Glomerular endothelial cell (primary cell): ENCODE results near the gene SLCO1B1. TPM values are rescaled to one million over a fixed set of nuclear protein-coding genes. Genes with fewer than 3 reads are reported as not detected.
"Not testable (repeated sequence)": the region's sequence is repeated elsewhere in the genome, so short reads cannot be mapped to it uniquely, and the experiment has no call there.

Experiments used
- DNase-seq: peaks from one replicate; pipeline ENCODE4 v3.0.0-alpha.2; 2011; ENCODE audit warnings: low read depth, low spot score; ENCODE audit errors: extremely low read depth
- total RNA-seq: library from RNA; depleted of rRNA; stranded (reverse); fragments of >200 nt; gene quantifications from 2 replicates; pipeline ENCODE4 v1.2.3, GENCODE V29; 2015

SLCO1B1 gene, protein sequence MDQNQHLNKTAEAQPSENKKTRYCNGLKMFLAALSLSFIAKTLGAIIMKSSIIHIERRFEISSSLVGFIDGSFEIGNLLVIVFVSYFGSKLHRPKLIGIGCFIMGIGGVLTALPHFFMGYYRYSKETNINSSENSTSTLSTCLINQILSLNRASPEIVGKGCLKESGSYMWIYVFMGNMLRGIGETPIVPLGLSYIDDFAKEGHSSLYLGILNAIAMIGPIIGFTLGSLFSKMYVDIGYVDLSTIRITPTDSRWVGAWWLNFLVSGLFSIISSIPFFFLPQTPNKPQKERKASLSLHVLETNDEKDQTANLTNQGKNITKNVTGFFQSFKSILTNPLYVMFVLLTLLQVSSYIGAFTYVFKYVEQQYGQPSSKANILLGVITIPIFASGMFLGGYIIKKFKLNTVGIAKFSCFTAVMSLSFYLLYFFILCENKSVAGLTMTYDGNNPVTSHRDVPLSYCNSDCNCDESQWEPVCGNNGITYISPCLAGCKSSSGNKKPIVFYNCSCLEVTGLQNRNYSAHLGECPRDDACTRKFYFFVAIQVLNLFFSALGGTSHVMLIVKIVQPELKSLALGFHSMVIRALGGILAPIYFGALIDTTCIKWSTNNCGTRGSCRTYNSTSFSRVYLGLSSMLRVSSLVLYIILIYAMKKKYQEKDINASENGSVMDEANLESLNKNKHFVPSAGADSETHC
- not detected in 2 replicates for total RNA-seq

DNA sequence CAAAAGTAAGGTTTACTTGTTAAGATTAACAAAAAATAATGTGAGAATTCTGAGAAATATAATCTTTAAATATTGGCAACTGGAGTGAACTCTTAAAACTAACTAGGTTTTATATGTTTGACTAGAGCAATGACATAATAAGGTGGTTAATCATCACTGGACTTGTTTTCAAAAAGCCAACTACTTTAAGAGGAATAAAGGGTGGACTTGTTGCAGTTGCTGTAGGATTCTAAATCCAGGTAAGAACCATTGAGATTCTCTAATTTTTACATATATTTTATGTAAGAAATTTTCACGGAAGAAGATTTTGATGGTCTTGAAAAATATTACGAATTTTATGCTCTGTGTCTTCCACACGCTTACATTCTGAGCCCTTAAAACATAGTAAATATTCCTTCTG, at the start of gene SLCO1B1:
Gene SLCO1B1 (plus strand): TSS at position 197 of the 400 bp plus-strand sequence. CDS start 10,381 bp downstream, outside the sequence.
- no peak for DNase-seq

DNA sequence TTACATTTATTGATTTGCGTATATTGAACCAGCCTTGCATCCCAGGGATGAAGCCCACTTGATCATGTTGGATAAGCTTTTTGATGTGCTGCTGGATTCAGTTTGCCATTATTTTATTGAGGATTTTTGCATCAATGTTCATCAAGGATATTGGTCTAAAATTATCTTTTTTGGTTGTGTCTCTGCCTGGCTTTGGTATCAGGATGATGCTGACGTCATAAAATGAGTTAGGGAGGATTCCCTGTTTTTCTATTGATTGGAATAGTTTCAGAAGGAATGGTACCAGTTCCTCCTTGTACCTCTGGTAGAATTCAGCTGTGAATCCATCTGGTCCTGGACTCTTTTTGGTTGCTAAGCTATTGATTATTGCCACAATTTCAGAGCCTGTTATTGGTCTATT, 46.2 kb upstream of the SLCO1B1 start:
- DNase-seq, result not testable (repeated sequence)

DNA sequence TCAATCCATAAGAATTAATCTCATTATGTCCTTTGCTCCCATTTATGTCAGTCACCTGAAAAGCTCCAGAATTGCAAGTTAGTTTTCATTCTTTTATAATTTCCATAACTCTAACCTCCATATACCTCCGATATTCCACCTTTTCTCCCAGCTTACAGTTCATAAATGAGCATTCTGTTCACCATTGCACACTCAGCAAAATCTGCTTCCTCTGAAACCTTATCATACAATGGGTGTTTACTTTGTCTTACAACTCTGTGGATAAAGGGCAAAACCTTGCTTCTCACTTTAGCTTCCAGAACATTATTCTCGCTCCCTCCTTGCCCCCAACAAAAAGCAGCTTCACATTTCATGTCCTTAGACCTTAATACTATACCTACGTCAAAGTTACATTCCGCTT, 19.3 kb upstream of the SLCO1B1 start:
- no peak for DNase-seq

DNA sequence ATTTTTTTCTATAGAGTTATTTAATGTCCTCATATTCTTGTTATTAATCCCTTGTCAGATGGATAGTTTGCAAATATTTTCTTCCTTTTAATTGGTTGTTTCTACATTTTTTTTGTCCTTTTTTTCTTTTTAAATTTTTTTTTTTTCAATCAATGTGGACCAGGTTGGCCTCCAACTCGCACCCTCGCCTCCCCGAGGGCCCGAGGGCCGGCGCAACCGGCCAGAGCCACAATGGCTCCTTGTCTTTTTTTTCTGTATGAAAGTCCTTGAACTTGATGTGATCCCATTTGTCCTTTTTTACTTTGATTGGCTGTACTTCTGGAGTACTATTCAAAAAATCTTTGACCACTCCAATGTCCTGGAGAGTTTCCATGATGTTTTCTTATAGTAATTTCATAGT, 17.7 kb upstream of the SLCO1B1 start:
- DNase-seq, result no peak

DNA sequence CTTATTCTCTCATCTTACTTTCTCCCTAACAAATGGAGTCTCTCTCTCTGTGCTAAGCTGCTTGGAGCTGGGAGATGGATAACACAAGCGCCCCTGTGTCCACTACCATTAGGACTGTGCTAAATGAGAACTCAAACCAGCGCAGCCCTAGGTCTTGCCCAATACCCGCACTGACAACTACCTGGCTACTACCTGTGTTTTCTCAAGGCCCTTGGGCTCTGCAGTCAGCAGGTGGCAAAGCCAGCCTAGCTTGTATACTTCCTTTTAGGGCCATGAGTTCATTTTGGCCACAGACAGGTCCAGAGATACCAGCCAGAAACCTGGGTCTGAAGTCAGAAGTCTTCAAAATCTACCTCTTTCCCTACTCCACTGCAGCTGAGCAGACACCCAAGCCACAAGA, 13.0 kb upstream of the SLCO1B1 start:
- no peak for DNase-seq

DNA sequence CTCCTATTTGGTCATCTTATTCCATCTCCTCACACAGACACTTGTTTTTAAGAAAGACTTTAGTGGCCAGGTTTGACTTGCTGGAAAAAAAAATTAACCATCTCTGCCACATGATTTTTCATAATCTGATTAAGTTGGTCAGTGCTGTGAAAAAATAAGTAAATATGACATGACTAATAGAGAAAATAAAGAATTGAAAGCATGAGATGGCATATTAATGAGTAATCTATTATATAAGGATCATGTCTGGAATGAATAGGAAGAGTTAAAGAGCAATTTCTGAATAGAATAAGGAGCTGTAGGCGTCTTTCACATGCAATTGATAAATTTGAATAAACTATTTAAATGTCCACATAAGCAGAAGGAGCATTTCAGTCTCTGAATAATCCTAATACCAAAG, 12.2 kb upstream of the SLCO1B1 start:
- no peak for DNase-seq

DNA sequence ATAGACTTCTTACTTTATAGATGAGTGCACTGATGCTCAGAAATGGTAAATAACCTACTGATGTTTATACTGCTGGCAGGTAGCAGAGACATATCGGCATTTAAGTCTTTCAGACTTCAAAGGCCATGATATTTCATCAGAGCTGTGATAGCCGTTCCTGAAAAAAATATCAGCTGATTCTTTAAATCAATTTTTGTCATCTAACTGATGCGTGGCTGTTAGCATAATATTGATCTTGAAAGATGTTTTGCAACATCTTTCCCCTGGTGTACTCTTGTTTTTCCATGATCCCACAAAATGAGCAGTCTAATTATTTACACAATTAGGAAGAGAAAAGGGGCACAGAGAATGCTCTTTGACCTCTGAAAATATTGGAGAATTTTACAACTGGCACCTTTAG, 1.6 kb upstream of the SLCO1B1 start:
- no peak for DNase-seq

DNA sequence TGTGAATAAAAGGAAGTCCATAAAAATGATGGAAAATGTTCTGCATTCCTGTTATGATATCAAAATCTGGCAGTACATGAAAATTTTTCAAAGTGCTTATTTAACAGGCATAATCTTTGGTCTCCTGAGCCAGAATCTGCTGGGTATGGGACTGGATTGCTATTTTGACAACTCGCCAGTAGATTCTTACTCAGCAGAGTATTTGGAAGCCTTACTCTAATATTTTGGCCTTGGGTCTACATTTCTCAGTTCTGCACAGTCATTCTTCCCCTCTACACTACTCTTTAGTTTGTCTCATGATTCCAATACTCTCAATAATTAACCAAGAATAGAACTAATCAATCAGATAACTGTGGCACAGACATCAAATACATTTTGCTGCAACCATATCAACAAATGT, 1.1 kb upstream of the SLCO1B1 start:
- no peak for DNase-seq

DNA sequence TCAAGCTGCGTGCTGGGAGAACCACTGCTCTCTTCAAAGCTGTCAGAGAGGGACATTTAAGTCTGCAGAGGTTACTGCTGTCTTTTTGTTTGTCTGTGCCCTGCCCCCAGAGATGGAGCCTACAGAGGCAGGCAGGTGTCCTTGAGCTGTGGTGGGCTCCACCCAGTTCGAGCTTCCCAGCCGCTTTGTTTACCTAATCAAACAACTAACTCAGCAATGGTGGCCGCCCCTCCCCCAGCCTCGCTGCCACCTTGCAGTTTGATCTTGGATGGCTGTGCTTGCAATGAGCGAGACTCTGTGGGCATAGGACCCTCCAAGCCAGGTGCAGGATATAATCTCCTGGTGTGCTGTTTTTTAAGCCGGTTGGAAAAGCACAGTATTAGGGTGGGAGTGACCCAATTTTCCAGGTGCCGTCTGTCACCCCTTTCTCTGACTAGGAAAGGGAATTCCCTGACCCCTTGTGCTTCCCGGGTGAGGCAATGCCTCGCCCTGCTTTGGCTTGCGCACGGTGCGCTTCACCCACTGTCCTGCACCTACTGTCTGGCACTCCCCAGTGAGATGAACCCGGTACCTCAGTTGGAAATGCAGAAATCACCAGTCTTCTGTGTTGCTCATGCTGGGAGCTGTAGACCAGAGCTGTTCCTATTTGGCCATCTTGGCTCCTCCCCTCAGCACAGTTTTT, 6.5 kb downstream of the SLCO1B1 start:
- not testable (repeated sequence) for DNase-seq

DNA sequence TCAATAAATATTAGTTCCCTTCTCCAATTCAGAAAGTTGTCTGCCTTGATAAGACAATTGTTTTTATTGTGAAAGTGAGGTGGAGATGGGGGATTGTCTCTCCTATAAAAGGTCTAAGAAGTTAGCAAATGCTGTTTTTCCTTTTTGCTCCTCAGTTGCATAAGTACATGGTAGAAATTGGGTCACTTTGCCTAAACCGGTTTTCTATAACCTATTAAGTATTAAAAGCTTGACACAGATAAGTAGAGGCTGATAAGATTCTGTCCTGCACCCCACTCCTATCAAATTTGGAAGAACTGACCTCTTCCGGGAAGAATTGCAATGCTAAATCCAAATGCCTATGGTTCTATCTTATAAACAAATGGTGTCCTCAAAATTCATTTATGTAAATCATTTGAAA, 7.0 kb downstream of the SLCO1B1 start:
- no peak for DNase-seq

DNA sequence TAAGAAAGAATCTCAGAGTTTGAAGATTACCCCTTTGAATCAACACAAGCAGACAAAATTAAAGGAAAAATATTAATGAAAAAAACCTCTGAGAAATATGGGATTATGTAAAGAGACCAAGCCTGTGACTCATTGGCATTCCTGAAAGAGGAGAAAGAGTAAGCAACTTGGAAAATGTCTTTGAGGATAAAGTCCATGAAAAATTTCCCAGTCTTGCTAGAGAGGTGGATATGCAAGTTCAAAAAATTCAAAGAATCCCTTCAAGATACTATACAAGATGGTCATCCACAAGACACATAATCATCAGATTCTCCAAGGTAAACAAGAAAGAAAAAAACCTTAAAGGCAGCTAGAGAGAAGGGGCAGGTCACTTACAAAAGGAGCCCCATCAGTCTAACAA, 13.3 kb downstream of the SLCO1B1 start:
- DNase-seq, result no peak

DNA sequence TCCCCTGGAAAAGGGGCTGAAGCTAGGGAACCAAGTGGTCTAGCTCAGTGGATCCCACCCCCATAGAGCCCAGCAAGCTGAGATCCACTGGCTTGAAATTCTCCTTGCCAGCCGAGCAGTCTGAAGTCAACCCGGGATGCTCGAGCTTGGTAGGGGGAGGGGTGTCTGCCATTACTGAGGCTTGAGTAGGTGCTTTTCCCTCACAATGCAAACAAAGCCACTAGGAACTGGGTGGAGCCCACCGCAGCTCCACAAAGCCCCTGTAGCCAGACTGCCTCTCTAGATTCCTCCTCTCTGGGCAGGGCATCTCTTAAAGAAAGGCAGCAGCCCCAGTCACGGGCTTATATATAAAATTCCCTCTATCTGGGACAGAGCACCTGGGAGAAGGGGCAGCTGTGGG, 18.9 kb downstream of the SLCO1B1 start:
- not testable (repeated sequence) for DNase-seq

DNA sequence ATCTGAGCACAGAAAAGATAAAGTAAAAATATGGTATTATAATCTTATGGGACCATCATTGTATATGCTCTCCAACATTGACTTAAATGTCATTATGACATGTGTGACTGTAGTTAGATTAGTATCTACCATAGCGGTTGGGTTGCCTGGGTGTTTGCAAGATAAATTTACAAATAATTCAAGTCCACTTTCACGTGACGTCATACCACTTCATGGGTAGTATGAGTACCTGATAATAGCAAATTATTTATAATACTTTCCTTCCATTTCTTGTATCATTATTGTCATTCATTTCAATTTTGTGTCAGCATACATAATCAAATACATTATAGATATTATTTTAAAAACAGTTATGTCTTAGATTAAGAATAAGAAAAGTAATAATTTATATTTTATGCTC, 20.2 kb downstream of the SLCO1B1 start:
- no peak for DNase-seq

DNA sequence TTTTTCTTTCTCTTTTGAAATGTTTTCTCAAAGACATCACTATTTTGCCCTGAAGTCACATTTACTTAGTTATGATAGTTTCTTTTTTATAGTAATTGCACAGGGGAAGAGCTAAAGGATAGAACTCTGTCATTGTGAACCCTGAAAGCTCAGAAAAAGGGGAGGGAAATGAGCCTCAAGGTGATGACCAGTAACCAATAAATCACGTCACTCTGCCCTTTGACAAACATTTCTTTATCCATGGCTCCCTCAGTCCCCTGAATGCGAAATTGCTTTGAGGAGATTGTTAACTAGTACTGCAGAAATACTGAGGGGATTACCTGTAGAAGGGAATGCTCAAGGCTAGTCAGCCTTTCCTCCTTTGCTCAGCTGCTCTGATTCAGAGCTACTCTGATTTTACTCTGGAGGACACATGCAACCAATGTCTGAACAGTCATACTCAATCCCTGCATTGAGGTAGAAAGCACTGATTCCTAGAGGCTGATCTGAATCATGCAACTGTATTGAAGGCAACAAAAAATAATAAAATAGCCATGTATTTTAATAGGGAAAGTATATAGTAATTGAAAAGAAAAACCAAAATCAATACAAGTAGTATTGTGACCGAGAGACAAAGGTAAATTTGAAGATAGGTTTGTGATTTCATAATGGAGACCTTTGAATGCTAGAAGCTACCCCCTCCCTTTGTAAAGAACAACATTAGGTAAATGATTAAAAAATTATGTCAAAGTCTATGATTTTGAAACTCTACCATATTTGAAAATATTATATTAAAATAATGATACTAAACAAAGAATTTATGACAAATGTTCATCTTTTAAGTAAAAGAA, 24.7 kb downstream of the SLCO1B1 start:
- no peak for DNase-seq

DNA sequence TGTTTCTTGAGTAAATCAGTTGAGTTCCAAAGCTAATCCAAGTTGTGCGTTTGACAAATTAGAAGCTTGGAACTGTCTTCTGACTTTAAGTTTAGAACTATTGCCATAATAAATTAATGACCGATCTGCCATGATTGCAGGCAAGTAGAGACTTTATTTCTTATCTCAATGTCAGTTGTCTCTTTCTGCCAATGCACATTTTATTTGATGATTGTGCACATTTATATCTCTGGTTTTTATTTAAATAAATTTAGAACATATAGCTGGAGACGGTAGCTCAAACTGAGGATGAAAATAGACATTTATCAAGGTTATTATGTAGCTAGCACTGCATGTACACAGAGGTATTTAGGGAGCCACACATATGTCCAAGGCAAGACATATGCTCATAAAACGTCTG, 34.1 kb downstream of the SLCO1B1 start:
- no peak for DNase-seq

DNA sequence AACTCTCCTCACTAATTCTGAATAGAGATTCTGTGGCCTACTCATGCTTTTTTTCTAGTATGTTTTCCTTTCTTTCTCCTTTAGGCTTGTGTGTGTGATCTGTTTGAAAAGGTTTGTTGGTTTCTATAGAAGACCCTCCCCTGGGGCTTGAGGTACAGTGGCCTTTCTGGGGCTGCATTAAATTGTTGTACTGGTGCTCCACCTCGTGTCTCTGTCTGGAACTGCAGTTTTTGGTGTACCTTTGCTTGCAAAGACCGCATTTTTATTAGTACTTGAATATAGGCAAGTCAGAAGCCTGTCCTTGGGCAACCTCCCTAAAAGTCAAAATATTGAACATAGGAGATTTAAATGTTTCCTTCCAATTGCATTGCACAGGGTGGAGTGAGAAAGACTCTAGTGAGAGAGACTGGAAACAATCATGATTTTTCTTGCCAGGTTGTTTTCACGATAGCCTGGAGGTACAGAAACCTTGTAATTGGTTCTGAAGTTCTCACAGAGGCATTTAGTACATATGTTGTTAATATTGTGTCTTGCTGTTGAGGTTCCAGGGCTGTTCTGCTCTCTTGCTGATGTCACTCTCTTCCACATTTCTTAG, 39.0 kb downstream of the SLCO1B1 start:
- DNase-seq, result peak; percentile 27

DNA sequence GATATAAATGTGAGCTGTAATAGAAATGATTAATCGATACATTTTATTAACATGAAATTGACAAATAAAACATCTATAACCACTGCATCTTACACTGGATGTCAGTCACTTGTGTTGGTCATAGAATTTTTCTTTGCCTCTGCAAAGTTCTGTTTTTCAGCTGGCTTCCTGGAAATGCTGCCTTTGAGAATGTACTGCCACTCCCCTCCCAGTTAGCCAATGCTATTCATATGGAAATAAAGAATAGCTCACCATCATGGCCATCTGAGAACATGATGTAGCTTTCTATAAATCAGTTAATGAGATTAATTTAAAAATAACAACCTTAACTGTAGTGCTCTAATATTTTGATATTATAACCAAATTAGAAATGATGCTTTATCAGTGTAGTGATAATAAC, 41.1 kb downstream of the SLCO1B1 start:
- DNase-seq, result no peak

DNA sequence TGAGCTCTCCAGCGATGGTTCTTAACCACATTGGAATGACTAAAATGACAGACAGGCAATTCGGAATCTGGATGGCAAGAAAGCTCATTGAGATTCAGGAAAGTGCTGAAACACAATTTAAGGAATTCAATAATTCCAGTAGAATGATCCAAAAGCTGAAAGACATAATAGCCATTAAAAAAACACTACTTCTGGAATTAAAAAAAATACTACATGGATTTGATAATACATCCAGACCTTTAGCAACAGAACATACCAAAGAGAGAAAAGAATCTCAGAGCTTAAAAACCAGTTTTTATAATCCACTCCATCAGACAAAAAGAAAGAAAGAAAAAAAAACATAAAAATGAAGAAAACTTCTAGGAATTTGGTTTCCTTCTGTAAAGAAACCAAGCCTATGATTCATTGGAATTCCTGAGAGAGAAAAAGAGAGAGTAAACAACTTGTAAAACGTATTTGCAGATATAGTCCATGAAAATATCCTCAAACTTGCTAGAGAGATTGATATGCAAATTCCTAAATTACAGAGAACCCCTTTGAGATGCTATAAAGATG, 52.8 kb downstream of the SLCO1B1 start:
- no peak for DNase-seq

DNA sequence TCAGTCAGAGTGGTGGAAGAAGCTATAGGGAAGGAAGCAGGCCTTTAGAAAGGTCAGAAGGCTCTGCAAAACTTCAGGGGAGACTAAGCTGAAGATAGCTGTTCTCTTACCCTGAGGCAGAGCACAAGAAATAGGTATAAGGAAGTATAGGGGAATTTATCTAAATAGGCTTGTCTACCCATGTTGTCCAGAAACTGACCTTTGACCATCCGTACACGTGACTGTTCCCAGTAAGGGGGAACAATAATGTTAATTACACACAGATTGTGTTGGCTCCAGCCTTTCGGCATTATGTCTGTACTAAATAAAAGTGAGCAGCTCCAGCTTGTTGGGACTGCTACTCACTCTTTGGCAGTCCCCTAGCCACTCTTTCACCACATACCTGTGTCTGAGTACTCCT, 59.0 kb downstream of the SLCO1B1 start:
- no peak for DNase-seq

DNA sequence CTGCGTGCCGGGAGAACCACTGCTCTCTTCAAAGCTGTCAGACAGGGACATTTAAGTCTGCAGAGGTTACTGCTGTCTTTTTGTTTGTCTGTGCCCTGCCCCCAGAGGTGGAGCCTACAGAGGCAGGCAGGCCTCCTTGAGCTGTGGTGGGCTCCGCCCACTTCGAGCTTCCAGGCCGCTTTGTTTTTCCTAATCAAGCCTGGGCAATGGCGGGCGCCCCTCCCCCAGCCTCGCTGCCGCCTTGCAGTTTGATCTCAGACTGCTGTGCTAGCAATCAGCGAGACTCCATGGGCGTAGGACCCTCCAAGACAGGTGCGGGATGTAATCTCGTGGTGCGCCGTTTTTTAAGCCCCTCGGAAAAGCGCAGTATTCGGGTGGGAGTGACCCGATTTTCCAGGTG, 83.4 kb downstream of the SLCO1B1 start:
- not testable (repeated sequence) for DNase-seq
